Measurements from ENCODE around the gene GNAQ. TPM values are rescaled to one million over a fixed set of nuclear protein-coding genes. Genes with fewer than 3 reads are reported as not detected.
A peak's percentile ranks its signal among the peaks of the same experiment; 100 is the strongest.

GNAQ gene
- total and polyA plus RNA-seq, 10 donors = 4.4 to 52.3 (median 31.2) TPM

DNA sequence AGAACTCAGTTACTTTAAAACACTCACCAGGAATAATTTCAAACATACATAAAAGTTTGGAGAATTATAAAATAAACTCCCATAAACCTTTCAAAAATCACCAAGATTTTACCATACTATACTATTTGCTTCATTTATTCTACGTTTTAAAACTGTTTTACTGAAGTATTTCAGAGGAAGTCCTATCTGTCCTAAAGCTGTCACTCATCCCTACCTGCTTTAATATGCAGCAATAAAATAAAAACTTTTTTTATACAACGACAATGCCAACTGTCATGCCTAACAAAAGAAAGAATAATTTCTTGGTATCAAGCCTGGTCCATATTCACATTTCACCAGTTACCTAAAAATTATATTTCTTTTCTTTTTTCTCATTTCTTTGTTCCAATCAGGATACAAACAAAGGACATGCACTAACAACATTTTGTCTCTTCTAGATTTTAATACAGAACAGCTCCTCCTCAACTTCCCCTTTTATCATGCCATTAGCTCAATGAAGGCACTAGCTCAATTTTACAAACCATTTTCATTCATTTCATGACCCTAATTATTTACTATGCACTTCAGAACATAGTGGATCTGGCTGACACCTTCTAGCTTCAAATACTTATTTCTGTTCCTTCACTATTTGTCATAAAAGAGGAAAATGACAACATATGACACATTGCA lies 135.2 kb downstream of the GNAQ start:
- Histone ChIP-seq H3K4me3 (no peak overlapping the region), H3K27ac (peak overlapping the region in 1 of 8 donors; percentile 11), H3K36me3 (peaks cover 0 to 7% (median 0%) of the 10 kb centered on the region in 6 donors), H3K27me3 (replicated peaks in 1 of 7) (no peaks in the 10 kb centered on the region), H3K9me3 (no peaks in the 10 kb centered on the region), H3K4me1 (peaks cover 0 to 25% (median 8%) of the 10 kb centered on the region in 6 donors)
- TF ChIP-seq POLR2AphosphoS5 (IDR thresholded peaks at IDR 0.05) (no peak), POLR2A (IDR thresholded peaks at IDR 0.05) (no peak)
- TF ChIP-seq, protein P1, sequence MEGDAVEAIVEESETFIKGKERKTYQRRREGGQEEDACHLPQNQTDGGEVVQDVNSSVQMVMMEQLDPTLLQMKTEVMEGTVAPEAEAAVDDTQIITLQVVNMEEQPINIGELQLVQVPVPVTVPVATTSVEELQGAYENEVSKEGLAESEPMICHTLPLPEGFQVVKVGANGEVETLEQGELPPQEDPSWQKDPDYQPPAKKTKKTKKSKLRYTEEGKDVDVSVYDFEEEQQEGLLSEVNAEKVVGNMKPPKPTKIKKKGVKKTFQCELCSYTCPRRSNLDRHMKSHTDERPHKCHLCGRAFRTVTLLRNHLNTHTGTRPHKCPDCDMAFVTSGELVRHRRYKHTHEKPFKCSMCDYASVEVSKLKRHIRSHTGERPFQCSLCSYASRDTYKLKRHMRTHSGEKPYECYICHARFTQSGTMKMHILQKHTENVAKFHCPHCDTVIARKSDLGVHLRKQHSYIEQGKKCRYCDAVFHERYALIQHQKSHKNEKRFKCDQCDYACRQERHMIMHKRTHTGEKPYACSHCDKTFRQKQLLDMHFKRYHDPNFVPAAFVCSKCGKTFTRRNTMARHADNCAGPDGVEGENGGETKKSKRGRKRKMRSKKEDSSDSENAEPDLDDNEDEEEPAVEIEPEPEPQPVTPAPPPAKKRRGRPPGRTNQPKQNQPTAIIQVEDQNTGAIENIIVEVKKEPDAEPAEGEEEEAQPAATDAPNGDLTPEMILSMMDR (IDR thresholded peaks at IDR 0.05 in 8 of 11, conservative IDR thresholded peaks at IDR 0.05 in 3 of 11) = no peak
- WGBS, 5 donors = 36 to 55% (median 51%) methylated on average over 2 of the region's 2 CpGs
- intact Hi-C loops (cut with DNase I; ENCODE audit: low total_unique reads) = no loop called here
- no peak for DNase-seq

DNA sequence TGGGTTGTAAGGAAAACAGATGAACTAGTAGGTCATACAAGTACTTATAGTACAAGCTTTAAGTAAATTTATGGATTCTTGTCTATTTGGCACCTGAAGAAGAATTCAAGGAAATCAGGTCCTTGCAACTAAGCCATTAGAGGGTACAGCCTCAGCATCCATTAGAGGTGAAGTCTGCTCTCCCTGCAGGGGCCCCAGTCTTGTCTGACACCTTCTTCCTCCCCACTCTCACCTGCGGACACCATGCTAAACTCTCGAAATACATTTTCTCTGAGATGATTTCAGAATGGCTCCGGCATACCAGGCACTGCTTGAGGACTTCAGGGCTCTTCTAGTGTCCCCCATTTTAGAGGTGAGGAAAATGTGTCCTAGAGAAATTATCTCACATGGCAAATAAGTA lies 137.9 kb downstream of the GNAQ start:
- 94 to 99% (median 98%) methylated on average over 3 of the region's 3 CpGs for WGBS, 5 donors
- intact Hi-C loops (cut with DNase I; ENCODE audit: low total_unique reads) = no loop called here
- TF ChIP-seq POLR2A (IDR thresholded peaks at IDR 0.05) (no peak), POLR2AphosphoS5 (IDR thresholded peaks at IDR 0.05) (no peak)
- TF ChIP-seq, protein P1 (IDR thresholded peaks at IDR 0.05 in 8 of 11, conservative IDR thresholded peaks at IDR 0.05 in 3 of 11) = no peak

DNA sequence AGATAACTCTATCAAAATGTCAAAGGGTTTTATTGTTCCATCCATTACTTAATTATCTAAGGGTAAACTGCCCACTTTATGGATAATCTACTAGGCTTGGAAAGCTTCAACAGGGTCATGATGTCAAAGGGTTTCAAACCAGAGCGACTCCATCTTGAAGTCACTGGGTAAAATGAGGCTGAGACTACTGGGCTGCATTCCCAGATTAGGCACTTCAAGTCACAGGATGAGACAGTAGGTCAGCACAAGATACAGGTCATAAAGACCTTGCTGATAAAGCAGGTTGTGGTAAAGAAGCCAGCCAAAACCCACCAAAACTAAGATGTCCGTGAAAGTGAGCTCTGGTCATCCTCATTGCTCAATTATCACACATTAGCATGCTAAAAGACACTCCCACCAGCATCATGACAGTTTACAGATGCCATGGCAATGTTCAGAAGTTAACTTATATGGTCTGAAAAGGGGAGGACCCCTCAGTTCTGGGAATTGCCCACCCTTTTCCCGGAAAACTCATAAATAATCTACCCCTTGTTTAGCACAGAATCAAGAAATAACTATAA lies 138.6 kb downstream of the GNAQ start:
- intact Hi-C loops (cut with DNase I; ENCODE audit: low total_unique reads) = no loop called here
- H3K4me3 ChIP-seq = no peak overlapping the region
- TF ChIP-seq POLR2A (IDR thresholded peaks at IDR 0.05) (no peak), POLR2AphosphoS5 (IDR thresholded peaks at IDR 0.05) (no peak)
- TF ChIP-seq, protein P1 (IDR thresholded peaks at IDR 0.05 in 8 of 11, conservative IDR thresholded peaks at IDR 0.05 in 3 of 11) = no peak

More for the DNA sequence above, 137.9 kb downstream of the GNAQ start:
- no peak overlapping the region for H3K4me3 ChIP-seq
- no peaks in the 10 kb centered on the region for H3K27me3 ChIP-seq (replicated peaks in 1 of 7)
- H3K27ac ChIP-seq = no peak overlapping the region
- no peak for DNase-seq
- H3K4me1 ChIP-seq = peaks cover 0 to 33% (median 10%) of the 10 kb centered on the region in 6 donors
- peaks cover 0 to 7% (median 0%) of the 10 kb centered on the region in 6 donors for H3K36me3 ChIP-seq
- no peaks in the 10 kb centered on the region for H3K9me3 ChIP-seq

DNA sequence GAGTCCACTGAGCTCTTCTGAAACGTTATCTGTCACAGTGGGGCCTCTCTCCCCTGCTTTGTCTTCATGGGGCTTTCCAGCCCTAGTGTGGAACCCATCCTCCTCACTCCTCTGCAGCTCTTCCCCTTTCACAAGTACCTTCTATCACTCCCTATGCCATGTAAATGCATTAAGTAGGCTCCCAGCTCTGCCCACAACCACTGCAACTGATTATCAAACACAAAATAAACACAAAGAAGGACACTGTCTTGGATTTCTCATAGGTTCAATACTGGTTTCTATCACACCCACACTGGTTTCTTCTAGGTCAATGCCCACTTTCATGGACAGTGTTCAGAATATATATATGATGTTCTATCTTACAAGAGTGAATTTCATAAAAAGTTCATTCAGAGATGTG lies 139.4 kb downstream of the GNAQ start:
- DNase-seq = no peak
- H3K27ac ChIP-seq = no peak overlapping the region
- no peak overlapping the region for H3K4me3 ChIP-seq
- H3K27me3 ChIP-seq (replicated peaks in 1 of 7) = no peaks in the 10 kb centered on the region
- H3K9me3 ChIP-seq = no peaks in the 10 kb centered on the region
- H3K4me1 ChIP-seq = peaks cover 0 to 29% (median 8%) of the 10 kb centered on the region in 6 donors
- 14 to 40% (median 23%) methylated on average over 1 of the region's 1 CpG for WGBS, 5 donors
- TF ChIP-seq POLR2AphosphoS5 (IDR thresholded peaks at IDR 0.05) (no peak), POLR2A (IDR thresholded peaks at IDR 0.05) (no peak)
- TF ChIP-seq, protein P1 (IDR thresholded peaks at IDR 0.05 in 8 of 11, conservative IDR thresholded peaks at IDR 0.05 in 3 of 11) = no peak
- H3K36me3 ChIP-seq = peaks cover 0 to 7% (median 0%) of the 10 kb centered on the region in 6 donors
- intact Hi-C loops (cut with DNase I; ENCODE audit: low total_unique reads) = no loop called here

More for the DNA sequence above, 138.6 kb downstream of the GNAQ start:
- H3K27me3 ChIP-seq (replicated peaks in 1 of 7) = no peaks in the 10 kb centered on the region
- 81 to 95% (median 90%) methylated on average over 3 of the region's 3 CpGs for WGBS, 5 donors
- no peak for DNase-seq
- H3K9me3 ChIP-seq = no peaks in the 10 kb centered on the region
- peaks cover 0 to 7% (median 0%) of the 10 kb centered on the region in 6 donors for H3K36me3 ChIP-seq
- no peak overlapping the region for H3K27ac ChIP-seq
- H3K4me1 ChIP-seq = peaks cover 0 to 33% (median 10%) of the 10 kb centered on the region in 6 donors
